Measurements from ENCODE around the gene RELCH.

DNA sequence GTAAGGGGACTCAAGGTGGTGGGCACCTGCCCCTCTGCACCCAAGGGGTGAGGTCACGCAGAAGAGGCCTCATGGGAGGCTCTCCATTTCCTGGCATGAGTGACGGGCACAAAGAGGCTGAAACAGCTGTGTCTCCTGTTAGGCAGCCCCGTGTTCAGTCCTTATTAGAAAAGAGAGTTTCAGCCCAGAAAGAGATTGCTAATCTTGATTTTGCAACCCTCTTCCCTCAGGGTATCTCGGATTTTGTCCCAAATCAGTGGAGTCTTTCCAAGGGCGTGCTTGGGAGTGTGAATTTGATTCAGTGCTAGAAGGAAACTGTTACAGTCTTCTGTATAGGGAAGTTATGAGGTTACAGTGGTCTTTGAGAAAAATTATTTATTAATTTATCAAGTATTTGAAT, 148.4 kb downstream of the RELCH start:
- TF ChIP-seq EZH2 (optimal IDR thresholded peaks at IDR 0.05; ENCODE audit: low read depth, low read length) = no peak
- TF ChIP-seq, protein P1, sequence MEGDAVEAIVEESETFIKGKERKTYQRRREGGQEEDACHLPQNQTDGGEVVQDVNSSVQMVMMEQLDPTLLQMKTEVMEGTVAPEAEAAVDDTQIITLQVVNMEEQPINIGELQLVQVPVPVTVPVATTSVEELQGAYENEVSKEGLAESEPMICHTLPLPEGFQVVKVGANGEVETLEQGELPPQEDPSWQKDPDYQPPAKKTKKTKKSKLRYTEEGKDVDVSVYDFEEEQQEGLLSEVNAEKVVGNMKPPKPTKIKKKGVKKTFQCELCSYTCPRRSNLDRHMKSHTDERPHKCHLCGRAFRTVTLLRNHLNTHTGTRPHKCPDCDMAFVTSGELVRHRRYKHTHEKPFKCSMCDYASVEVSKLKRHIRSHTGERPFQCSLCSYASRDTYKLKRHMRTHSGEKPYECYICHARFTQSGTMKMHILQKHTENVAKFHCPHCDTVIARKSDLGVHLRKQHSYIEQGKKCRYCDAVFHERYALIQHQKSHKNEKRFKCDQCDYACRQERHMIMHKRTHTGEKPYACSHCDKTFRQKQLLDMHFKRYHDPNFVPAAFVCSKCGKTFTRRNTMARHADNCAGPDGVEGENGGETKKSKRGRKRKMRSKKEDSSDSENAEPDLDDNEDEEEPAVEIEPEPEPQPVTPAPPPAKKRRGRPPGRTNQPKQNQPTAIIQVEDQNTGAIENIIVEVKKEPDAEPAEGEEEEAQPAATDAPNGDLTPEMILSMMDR (IDR thresholded peaks at IDR 0.05; ENCODE audit: low read length) = no peak
